Effector memory CD8-positive, alpha-beta T cell (primary cell): ENCODE results near the gene GSE1.
"Not testable (repeated sequence)": the region's sequence is repeated elsewhere in the genome, so short reads cannot be mapped to it uniquely, and the experiment has no call there.

Experiments used
- ATAC-seq: fragments of 150-1000 bp; cut with Tn5 transposase; replicated peaks from 2 replicates; pipeline ENCODE4 v1.10.0; 2021; ENCODE audit warnings: mild to moderate bottlenecking, moderate library complexity
- DNase-seq, 3 experiments: peaks; one replicate each; pipeline ENCODE4 v3.0.0; 2021
- H3K27ac Mint-ChIP-seq, 2 donors: one replicate each; pipeline ENCODE4 v1.8.0; 2022; ENCODE audit warnings: mild to moderate bottlenecking in 2 of 2, mixed read lengths in 2 of 2, moderate library complexity in 2 of 2
- H3K27me3 Mint-ChIP-seq, 2 donors: one replicate each; pipeline ENCODE4 v1.8.0; 2022; ENCODE audit warnings: mixed read lengths in 2 of 2
- H3K36me3 Mint-ChIP-seq: one replicate; pipeline ENCODE4 v1.8.0; 2022; ENCODE audit warnings: mild to moderate bottlenecking, moderate library complexity, mixed read lengths; ENCODE audit not compliant: insufficient read depth
- H3K4me1 Mint-ChIP-seq, 2 donors: one replicate each; pipeline ENCODE4 v1.8.0; 2022; ENCODE audit warnings: low read depth in 2 of 2, mixed read lengths in 2 of 2
- H3K4me3 Mint-ChIP-seq, 2 donors: one replicate each; pipeline ENCODE4 v1.8.0; 2022; ENCODE audit warnings: mild to moderate bottlenecking in 2 of 2, mixed read lengths in 2 of 2, moderate library complexity in 2 of 2
- H3K9me3 Mint-ChIP-seq, 2 donors: one replicate each; pipeline ENCODE4 v1.8.0; 2022; ENCODE audit warnings: mixed read lengths in 2 of 2

The GSE1 gene

DNA sequence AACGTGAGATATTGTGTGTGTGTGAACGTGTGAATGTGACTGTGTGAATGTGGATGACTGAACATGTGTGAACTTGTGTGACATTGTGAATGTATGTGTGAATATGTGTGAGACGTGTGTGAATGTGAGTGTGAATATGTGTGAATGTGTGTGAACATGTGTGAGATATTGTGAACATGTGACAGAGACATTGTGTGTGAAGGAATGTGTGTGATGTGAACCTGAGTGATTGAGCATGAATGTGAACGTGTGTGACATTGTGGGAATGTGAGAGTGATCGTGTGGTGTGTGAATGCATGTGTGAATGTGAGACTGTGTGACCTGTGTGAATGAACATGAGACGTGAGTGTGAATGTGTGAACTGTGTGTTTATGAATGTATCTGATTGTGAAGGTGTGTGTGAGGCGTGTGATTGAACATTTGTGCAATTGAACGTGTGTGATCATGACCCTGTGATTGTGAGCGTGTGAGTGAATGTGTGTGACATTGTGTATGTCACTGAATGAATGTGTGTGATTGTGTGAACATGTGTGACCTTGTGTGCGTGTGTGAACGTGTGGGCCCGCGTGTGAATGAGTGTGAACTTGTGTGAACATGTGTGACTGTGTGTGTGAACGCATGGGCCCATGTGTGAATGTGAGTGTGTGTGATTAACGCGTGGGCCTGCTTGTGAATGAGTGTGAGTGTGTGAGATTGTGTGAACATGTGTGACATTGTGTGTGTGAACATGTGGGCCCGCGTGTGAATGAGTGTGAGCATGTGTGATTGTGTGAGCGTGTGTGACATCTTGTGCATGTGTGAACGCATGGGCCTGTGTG lies 23.2 kb upstream of the GSE1 start:
- no peak overlapping the region for H3K27ac Mint-ChIP-seq

DNA sequence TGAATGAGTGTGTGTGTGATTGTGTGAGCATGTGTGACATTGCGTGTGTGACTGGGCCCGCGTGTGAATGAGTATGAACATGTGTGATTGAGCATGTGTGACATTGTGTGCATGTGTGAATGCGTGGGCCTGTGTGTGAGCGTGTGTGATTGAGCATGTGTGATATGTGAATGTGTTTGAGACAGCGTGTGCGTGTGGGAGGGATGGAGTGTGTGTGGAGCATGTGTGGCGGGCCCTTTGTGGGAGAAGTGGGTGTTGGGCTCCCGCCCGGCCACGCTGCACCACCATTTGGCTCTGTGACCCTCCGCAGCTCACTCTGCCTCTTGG lies 22.7 kb upstream of the GSE1 start:
- peaks cover 21 to 24% of the 10 kb centered on the region in 2 donors for H3K4me1 Mint-ChIP-seq
- no peaks in the 10 kb centered on the region for H3K27me3 Mint-ChIP-seq
- DNase-seq (no peak), ATAC-seq (no peak)
- no peak overlapping the region for H3K27ac Mint-ChIP-seq
- peaks cover 26% of the 10 kb centered on the region for H3K36me3 Mint-ChIP-seq
- no peaks in the 10 kb centered on the region for H3K9me3 Mint-ChIP-seq
- no peak overlapping the region for H3K4me3 Mint-ChIP-seq

More for the DNA sequence above, 23.2 kb upstream of the GSE1 start:
- ATAC-seq (no peak), DNase-seq (no peak)
- peaks cover 21 to 24% of the 10 kb centered on the region in 2 donors for H3K4me1 Mint-ChIP-seq
- peaks cover 28% of the 10 kb centered on the region for H3K36me3 Mint-ChIP-seq
- no peaks in the 10 kb centered on the region for H3K9me3 Mint-ChIP-seq
- no peak overlapping the region for H3K4me3 Mint-ChIP-seq
- no peaks in the 10 kb centered on the region for H3K27me3 Mint-ChIP-seq

DNA sequence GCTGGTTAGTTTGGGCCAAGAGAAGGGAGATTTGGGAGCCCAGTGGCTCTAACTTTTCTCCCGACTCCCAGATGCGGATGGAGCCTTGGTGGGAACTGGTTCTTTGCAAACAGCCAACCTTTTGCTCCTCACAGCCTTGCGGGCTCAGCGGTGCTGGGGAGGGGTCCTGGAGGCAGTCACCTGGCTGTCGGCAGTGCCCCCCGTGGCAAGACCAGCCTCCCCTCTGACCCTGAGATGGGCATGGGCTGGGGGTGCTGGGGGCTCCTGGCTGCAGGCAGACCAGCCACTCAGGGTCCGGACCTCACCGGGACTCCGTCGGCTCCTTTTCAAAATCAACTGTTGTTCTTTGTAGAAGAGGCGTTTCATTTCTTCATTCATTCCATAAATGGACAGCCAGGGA lies 21.7 kb upstream of the GSE1 start:
- Mint-ChIP-seq H3K27me3 (no peaks in the 10 kb centered on the region), H3K4me3 (no peak overlapping the region), H3K4me1 (peaks cover 23 to 25% of the 10 kb centered on the region in 2 donors), H3K36me3 (peaks cover 26% of the 10 kb centered on the region), H3K27ac (no peak overlapping the region), H3K9me3 (no peaks in the 10 kb centered on the region)
- no peak for DNase-seq
- no peak for ATAC-seq

DNA sequence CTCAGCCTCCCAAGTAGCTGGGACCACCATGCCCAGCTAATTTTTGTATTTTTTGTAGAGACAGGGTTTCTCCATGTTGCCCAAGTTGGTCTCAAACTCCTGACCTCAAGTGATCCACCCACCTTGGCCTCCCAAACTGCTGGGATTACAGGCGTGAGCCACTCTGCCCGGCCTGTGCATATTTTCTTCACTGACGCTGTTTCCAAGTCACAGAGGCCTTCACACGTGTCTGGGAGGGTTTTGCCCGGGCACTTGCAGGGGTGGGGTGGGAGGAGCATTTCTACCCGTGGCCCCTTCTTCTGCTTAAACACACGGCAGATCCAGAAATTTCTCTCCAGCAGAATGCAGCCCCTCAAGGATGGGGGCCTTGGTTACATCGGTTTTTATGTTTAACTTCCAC lies 20.8 kb upstream of the GSE1 start:
- H3K4me3 Mint-ChIP-seq, ATAC-seq, H3K9me3 Mint-ChIP-seq, DNase-seq, H3K27me3 Mint-ChIP-seq: not testable (repeated sequence)
- Mint-ChIP-seq H3K36me3 (peaks cover 23% of the 10 kb centered on the region), H3K4me1 (peaks cover 23 to 25% of the 10 kb centered on the region in 2 donors), H3K27ac (peak overlapping the region; percentile 59 to 77)

DNA sequence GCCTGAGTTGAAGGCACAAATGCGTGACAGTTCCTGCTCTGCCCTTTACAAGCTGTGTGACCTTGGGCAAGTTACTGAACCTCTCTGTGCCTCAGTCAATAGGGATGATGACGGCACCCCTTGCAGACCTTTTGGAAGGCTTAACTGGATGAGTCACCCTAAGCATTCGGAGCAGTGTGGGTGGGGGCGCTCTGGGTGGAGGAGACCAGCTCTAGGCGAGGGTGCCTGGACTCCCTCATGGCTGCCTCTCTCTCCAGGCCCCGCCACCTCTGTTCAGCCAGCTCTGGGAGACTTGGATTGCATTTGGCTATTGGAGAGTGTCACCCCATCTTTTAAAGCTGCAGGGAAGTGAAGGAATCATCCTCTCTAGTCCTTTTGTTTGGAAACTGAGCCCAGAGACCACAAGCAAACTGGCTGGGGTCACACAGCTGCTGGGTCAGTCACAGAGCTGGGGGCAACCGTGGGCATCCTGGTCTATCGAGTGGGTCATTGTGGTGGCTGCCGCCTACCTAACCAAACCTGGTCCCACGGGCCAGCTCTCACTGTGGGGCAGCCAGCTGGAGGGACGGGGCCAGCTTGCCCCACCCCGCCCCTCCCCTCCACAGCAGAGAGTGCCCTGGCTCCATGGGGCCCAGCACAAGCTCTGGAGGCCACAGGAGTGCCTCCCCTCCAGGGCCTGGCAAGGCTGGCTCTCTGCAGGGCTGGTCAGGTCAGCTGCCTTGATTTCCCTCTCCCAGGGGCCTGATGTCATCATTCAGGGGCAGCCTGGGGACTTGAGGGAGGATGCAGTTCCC lies 20.2 kb upstream of the GSE1 start:
- Mint-ChIP-seq H3K4me1 (peaks cover 28 to 29% of the 10 kb centered on the region in 2 donors), H3K27ac (peak overlapping the region; percentile 59 to 77), H3K36me3 (peaks cover 23% of the 10 kb centered on the region), H3K4me3 (no peak overlapping the region), H3K27me3 (no peaks in the 10 kb centered on the region), H3K9me3 (no peaks in the 10 kb centered on the region)
- ATAC-seq (no peak), DNase-seq (no peak)

DNA sequence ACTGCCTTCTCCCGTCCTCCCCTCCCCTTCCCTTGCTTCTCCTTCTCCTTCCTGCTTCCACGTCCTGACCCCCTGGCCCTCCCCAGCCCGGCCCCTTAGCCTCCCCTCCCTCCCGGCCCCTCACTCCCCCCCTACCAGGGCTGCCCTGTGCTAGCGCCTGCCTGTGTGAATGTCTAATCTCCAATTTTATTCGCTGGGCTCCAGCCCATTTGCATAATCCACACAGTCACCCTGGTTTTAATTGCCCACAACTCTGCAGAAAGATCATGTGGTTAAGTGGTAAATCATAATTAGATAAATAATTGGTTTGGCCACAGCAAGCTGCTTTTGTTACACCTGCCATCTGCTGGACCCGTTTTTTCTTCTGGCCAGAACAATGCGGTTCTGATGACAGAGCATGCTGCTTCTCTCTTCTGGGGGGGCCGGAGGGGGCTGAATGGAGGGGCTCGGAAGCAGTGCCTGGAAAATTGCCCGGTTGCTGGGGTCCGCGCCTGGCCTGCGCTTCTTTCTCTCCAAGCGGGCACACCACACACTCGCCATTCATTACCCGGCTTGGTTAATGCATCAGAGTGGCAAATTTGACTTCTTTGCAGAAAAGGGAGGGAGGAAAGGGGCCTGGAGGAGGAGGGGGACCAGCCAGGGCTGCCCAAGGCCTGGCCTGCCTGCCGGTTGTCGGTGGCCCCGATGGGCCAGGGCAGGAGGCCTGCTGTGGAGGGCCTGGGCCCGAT lies 19.5 kb upstream of the GSE1 start:
- DNase-seq: no peak
- no peaks in the 10 kb centered on the region for H3K9me3 Mint-ChIP-seq
- peak overlapping the region in 1 of 2 donors; percentile 77 for H3K27ac Mint-ChIP-seq
- H3K36me3 Mint-ChIP-seq: peaks cover 22% of the 10 kb centered on the region
- no peak for ATAC-seq
- no peaks in the 10 kb centered on the region for H3K27me3 Mint-ChIP-seq
- H3K4me1 Mint-ChIP-seq: peaks cover 29 to 33% of the 10 kb centered on the region in 2 donors
- peak overlapping the region in 1 of 2 donors; percentile 29 for H3K4me3 Mint-ChIP-seq

DNA sequence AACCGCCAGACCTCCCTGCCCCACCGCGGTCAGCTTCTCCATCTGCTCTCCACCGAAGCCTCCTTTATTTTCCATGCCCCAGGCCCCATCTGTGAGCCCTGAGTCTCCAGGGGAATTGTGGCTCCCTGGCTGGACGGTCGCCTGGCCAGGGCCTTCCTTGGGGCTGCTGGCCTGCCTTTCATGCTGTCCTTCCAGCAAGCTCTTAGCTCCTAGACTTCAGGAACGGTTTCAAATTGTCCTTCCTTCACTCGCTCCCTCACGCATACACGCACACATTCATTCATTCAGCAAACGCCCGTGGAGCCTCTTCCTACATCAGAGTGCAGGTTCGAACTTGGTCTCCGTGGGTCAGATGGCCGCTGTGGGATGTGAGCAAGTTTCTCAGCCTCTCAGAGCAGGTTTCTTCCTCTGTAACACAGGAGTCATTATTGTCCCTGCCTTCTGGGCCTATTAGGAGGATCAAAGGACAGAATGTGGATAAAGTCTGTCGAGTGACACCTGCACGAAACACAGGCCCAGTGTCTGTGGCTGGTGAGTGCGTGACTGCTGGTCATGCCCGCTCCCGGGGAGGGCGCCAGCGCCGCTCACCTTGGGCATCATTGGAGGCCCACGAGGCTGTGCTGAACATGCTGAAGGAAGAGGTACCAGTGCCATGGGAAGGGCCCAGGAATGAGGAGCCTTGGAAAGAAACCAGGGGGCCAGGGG lies 18.7 kb upstream of the GSE1 start:
- ATAC-seq: no peak
- no peaks in the 10 kb centered on the region for H3K9me3 Mint-ChIP-seq
- H3K36me3 Mint-ChIP-seq: peaks cover 20% of the 10 kb centered on the region

DNA sequence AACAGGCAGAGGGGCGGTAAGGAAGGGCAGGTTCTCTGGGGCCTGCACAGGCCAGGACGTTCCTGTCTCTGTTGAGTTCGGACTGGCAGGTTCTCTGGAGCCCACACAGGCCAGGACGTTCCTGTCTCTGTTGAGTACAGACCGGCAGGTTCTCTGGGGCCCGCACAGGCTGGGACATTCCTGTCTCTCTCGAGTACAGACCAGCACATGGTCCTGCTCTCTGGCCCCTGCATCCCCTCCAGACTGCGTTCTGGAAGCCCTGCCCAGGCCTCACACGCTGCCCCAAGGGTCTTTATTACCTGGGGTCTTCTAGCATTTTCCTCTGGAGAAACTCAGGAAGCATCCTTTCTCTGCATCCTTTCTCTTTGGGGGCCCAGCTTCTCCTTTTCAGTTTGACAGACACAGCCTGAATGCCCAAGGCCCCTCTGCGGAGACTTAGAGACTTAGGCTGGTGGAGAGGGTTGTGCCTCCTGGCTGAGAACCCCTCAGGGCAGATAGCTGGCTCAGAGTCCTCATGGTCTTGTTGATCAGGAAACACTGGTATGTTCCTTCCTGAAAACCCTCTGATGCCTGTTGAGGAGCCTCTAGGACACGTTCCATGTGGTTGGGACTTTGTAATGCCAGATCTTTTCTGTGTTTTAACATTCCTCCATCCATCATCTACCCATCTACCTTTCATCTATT lies 18.0 kb upstream of the GSE1 start:
- no peak overlapping the region for H3K4me3 Mint-ChIP-seq
- H3K4me1 Mint-ChIP-seq: peaks cover 40 to 44% of the 10 kb centered on the region in 2 donors
- H3K9me3 Mint-ChIP-seq: no peaks in the 10 kb centered on the region
- H3K27me3 Mint-ChIP-seq: no peaks in the 10 kb centered on the region
- DNase-seq: no peak
- peaks cover 23% of the 10 kb centered on the region for H3K36me3 Mint-ChIP-seq
- ATAC-seq: no peak
- H3K27ac Mint-ChIP-seq: peak overlapping the region in 1 of 2 donors; percentile 77

More for the DNA sequence above, 18.7 kb upstream of the GSE1 start:
- DNase-seq: no peak
- no peak overlapping the region for H3K4me3 Mint-ChIP-seq
- peak overlapping the region in 1 of 2 donors; percentile 77 for H3K27ac Mint-ChIP-seq
- peaks cover 37 to 39% of the 10 kb centered on the region in 2 donors for H3K4me1 Mint-ChIP-seq
- no peaks in the 10 kb centered on the region for H3K27me3 Mint-ChIP-seq

DNA sequence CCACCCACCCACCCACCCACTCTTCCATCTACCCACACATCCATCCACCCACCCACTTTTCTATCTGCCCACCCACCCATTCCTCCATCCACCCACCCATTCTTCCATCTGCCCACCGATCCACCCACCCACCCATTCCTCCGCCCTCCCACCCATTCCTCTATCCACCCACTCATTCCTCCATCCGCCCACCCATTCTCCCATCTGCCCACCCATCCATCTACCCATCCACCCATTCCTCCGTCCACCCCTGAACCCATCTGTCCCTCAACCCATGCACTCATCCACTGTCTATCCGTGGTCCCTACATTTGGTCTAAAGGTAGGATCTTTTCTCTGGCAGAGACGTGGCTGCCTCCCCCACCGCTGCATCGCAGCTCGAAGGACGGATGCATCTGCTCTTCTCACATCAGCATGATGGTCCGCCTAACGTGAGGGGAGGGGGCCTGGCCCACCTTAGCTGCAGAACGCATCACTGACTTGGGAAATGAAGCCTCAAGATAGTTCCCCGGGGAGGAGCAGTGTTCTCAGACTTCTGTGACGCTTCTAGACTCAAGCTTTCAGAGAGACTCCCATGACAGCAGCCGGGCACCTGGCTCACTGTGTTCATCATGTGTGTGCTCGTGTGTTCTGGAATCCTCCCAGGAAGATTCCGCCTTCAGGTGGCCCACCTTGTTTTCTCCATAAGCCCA lies 17.2 kb upstream of the GSE1 start:
- peak overlapping the region in 1 of 2 donors; percentile 77 for H3K27ac Mint-ChIP-seq
- H3K27me3 Mint-ChIP-seq: no peaks in the 10 kb centered on the region
- peaks cover 25% of the 10 kb centered on the region for H3K36me3 Mint-ChIP-seq
- peaks cover 44 to 50% of the 10 kb centered on the region in 2 donors for H3K4me1 Mint-ChIP-seq
- no peak overlapping the region for H3K4me3 Mint-ChIP-seq
- H3K9me3 Mint-ChIP-seq: no peaks in the 10 kb centered on the region
- DNase-seq: no peak
- ATAC-seq: no peak

DNA sequence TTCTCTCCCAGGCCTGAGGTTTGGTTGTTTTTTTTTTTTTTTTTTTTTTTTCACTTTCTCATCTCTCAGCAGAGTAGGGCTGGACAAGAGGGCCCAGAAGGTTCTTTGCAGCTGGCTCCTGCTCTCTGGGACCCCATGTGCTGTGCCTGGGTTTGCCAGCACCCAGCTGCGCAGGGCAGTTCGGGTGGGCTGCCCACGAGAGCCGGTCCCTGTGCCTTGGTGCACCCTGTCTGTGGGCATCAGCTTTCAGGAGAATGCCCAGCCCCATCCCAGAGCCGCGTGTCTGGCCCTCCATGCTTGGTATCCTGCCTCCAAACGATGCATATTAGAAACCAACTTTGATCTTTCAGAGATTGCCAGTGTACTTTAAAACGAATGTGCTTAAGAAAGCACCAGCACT lies 15.0 kb upstream of the GSE1 start:
- H3K9me3 Mint-ChIP-seq: no peaks in the 10 kb centered on the region
- no peaks in the 10 kb centered on the region for H3K27me3 Mint-ChIP-seq
- H3K27ac Mint-ChIP-seq: peak overlapping the region in 1 of 2 donors; percentile 32
- H3K4me1 Mint-ChIP-seq: peaks cover 46 to 50% of the 10 kb centered on the region in 2 donors
- no peak for DNase-seq
- H3K36me3 Mint-ChIP-seq: peaks cover 22% of the 10 kb centered on the region
- no peak overlapping the region for H3K4me3 Mint-ChIP-seq
- ATAC-seq: no peak

DNA sequence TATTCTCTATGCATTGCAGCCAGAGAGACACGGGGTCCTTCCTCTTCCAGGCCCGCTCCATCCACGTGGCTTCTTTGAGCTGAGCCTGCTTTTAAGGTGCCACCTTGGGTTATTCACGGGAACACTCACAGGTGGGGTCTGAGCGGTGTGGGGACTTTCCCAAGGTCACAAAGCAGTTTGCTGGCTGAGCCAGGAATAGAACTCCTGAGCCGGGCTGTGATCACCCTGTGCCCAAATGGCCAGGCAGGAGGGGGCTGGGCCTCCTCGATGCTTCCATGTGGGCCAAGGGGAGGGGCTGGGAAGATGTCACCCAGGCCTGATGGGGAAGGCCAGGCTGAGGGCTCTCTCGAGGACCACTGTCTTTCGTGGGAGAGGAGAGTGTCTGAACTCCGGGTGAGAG lies 13.0 kb upstream of the GSE1 start:
- Mint-ChIP-seq H3K4me1 (peaks cover 40 to 47% of the 10 kb centered on the region in 2 donors), H3K27me3 (no peaks in the 10 kb centered on the region), H3K9me3 (no peaks in the 10 kb centered on the region), H3K36me3 (peaks cover 20% of the 10 kb centered on the region), H3K4me3 (no peak overlapping the region), H3K27ac (peak overlapping the region in 1 of 2 donors; percentile 59)
- ATAC-seq: no peak
- DNase-seq: no peak
